ENCODE results near the gene UGT3A2.

The UGT3A2 gene

GRCh38 chr5:36009698-36010097 is 57.0 kb downstream of the UGT3A2 start:
- no peak for DNase-seq (ENCODE audit: low read depth)
- TF ChIP-seq CTCF (IDR thresholded peaks at IDR 0.05; ENCODE audit: insufficient read depth, low read depth, low read length, missing control alignments) = no peak
- H3K4me3 ChIP-seq (ENCODE audit: low read length) = no peak overlapping the region

DNA sequence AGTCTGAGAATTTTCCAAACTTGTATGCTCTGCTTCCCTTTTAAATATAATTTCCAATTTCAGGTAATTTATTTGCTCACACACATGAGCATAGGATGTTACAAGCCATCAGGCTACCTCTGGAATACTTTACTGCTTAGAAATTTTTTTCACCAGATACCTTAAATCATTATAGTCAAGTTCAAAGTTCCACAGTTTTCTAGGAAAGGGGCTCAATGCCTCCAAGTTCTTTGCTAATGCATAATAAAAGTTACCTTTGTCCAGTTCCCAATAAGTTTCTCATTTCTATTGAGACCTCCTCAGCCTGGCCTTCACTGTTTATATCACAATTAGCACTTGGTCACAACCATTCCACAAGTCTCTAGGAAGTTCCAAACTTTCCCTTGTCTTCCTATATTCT is 59.3 kb downstream of the UGT3A2 start:
- H3K4me3 ChIP-seq (ENCODE audit: low read length) = no peak overlapping the region
- no peak for DNase-seq (ENCODE audit: low read depth)
- TF ChIP-seq CTCF (IDR thresholded peaks at IDR 0.05; ENCODE audit: insufficient read depth, low read depth, low read length, missing control alignments) = no peak

GRCh38 chr5:36006163-36006562 is 60.5 kb downstream of the UGT3A2 start:
- TF ChIP-seq CTCF (IDR thresholded peaks at IDR 0.05; ENCODE audit: insufficient read depth, low read depth, low read length, missing control alignments) = no peak
- no peak overlapping the region for H3K4me3 ChIP-seq (ENCODE audit: low read length)
- no peak for DNase-seq (ENCODE audit: low read depth)

GRCh38 chr5:36001032-36001431 is 65.7 kb downstream of the UGT3A2 start:
- no peak overlapping the region for H3K4me3 ChIP-seq (ENCODE audit: low read length)
- DNase-seq (ENCODE audit: low read depth) = no peak

DNA sequence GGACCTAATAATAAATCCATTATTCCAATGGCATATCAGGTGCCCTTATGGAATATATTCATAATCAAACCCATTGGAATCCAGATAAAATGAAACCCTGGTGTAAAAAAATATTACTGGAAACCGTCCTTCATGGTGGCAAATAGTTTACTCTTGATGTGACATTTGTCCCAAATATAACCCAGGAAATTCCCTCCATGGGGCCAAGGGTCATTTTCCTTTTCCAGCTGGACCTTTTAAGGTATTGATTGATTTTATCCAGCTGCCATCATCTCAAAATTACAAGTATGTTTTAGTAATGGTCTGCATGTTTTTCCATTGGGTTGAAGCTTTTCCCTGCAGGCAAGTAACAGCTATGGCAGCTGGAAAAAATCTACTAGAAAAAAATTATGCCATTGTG is 67.1 kb downstream of the UGT3A2 start:
- TF ChIP-seq CTCF (IDR thresholded peaks at IDR 0.05; ENCODE audit: insufficient read depth, low read depth, low read length, missing control alignments) = no peak
- H3K4me3 ChIP-seq (ENCODE audit: low read length) = no peak overlapping the region

More at GRCh38 chr5:36001032-36001431, 65.7 kb downstream of the UGT3A2 start:
- TF ChIP-seq CTCF (IDR thresholded peaks at IDR 0.05; ENCODE audit: insufficient read depth, low read depth, low read length, missing control alignments) = no peak

GRCh38 chr5:35996076-35996475 is 70.6 kb downstream of the UGT3A2 start:
- no peak for DNase-seq (ENCODE audit: low read depth)
- no peak overlapping the region for H3K4me3 ChIP-seq (ENCODE audit: low read length)
- TF ChIP-seq CTCF (IDR thresholded peaks at IDR 0.05; ENCODE audit: insufficient read depth, low read depth, low read length, missing control alignments) = no peak

More for the DNA sequence above, 67.1 kb downstream of the UGT3A2 start:
- no peak for DNase-seq (ENCODE audit: low read depth)

- TF ChIP-seq CTCF (IDR thresholded peaks at IDR 0.05; ENCODE audit: insufficient read depth, low read depth, low read length, missing control alignments) = no peak
- no peak within 1 kb of the TSS for H3K4me3 ChIP-seq (ENCODE audit: low read length)
- no peak for DNase-seq (ENCODE audit: low read depth)
Observed at GRCh38 chr5:35990941-35991611, 75.6 kb downstream of the UGT3A2 start, which contains the start of gene UGT3A1. Gene UGT3A1 (minus strand): TSS chr5:35991390. CDS start chr5:35991240, 150 bp downstream.
